Vagina (tissue), 2 donors: ENCODE measurements around the gene STYXL1. TPM values are rescaled to one million over a fixed set of nuclear protein-coding genes. Genes with fewer than 3 reads are reported as not detected.
"Not testable (repeated sequence)": the region's sequence is repeated elsewhere in the genome, so short reads cannot be mapped to it uniquely, and the experiment has no call there.

ENCODE experiments used
- DNase-seq, 2 donors: peaks; one replicate each; pipeline ENCODE4 v3.0.0-alpha.2; 2017; ENCODE audit errors: extremely low spot score in 2 of 2
- H3K27ac ChIP-seq: fragments of 200-600 bp; sonication (generic); one replicate; pipeline ENCODE4 v1.5.1; 2019
- H3K27me3 ChIP-seq: fragments of 200-600 bp; sonication (generic); one replicate; pipeline ENCODE4 v1.5.1; 2019
- H3K36me3 ChIP-seq, 2 donors: fragments of 200-600 bp; sonication (generic); one replicate each; pipeline ENCODE4 v1.5.1; 2017 to 2019
- H3K4me1 ChIP-seq: fragments of 200-600 bp; sonication (generic); one replicate; pipeline ENCODE4 v1.5.1; 2019
- H3K4me3 ChIP-seq, 2 donors: fragments of 200-600 bp; sonication (generic); 1 replicate in 1 of 2; 2 replicates in 1 of 2; pipeline ENCODE4 v1.5.1; 2016 to 2019
- H3K9me3 ChIP-seq: fragments of 200-600 bp; sonication (generic); one replicate; pipeline ENCODE4 v1.5.1; 2019
- CTCF ChIP-seq, 3 experiments: fragments of 450-650 bp in 2 of 3; fragments of 200-600 bp in 1 of 3; sonication (generic) in 1 of 3; IDR thresholded peaks; one replicate each; pipeline ENCODE4 v1.5.1; 2017 to 2019; ENCODE audit warnings: antibody characterized with exemption in 3 of 3, mild to moderate bottlenecking in 2 of 3, moderate library complexity in 2 of 3
- POLR2A ChIP-seq, 2 donors: fragments of 450-650 bp; IDR thresholded peaks; one replicate each; pipeline ENCODE4 v1.6.1; 2017; ENCODE audit warnings: antibody characterized with exemption in 2 of 2, mild to moderate bottlenecking in 2 of 2, moderate library complexity in 2 of 2
- POLR2AphosphoS5 ChIP-seq, 2 donors: sonication (generic); formaldehyde crosslinking; IDR thresholded peaks; one replicate each; pipeline ENCODE4 v1.9.0; 2017; ENCODE audit warnings: antibody characterized with exemption in 2 of 2, mild to moderate bottlenecking in 2 of 2, low read depth in 1 of 2; ENCODE audit not compliant: insufficient read depth in 1 of 2
- intact Hi-C: fragments of 100-400 bp; cut with DNase I; formaldehyde crosslinking; loops from one replicate; pipeline ENCODE4 v1.15.1; 2023
- total RNA-seq: library from RNA; depleted of rRNA; stranded (reverse); fragments of >200 nt; gene quantifications from one replicate; pipeline ENCODE4 v1.2.3, GENCODE V29; 2016

The STYXL1 gene
- total RNA-seq, 1 donor from 2014 or later = 27.3 TPM

GRCh38 chr7:76064208-76064970 is 16.6 kb upstream of the STYXL1 start:
- H3K9me3 ChIP-seq = no peaks in the 10 kb centered on the region
- no peak overlapping the region for H3K4me3 ChIP-seq
- no peak for TF ChIP-seq POLR2A (IDR thresholded peaks at IDR 0.05)
- no peak for TF ChIP-seq CTCF (IDR thresholded peaks at IDR 0.05)
- TF ChIP-seq POLR2AphosphoS5 (IDR thresholded peaks at IDR 0.05; ENCODE audit: insufficient read depth in 1 of 2, low read depth in 1 of 2) = no peak
- H3K4me1 ChIP-seq = peaks cover 6% of the 10 kb centered on the region
- peaks cover 0 to 74% of the 10 kb centered on the region in 2 donors for H3K36me3 ChIP-seq
- H3K27ac ChIP-seq = no peak overlapping the region
- intact Hi-C loops = no loop called here
- DNase-seq = no peak
- no peaks in the 10 kb centered on the region for H3K27me3 ChIP-seq

- TF ChIP-seq POLR2AphosphoS5 (IDR thresholded peaks at IDR 0.05; ENCODE audit: insufficient read depth in 1 of 2, low read depth in 1 of 2) = no peak
- TF ChIP-seq POLR2A (IDR thresholded peaks at IDR 0.05) = no peak
- no peak for TF ChIP-seq CTCF (IDR thresholded peaks at IDR 0.05)
- H3K27me3 ChIP-seq = no peaks in the 10 kb centered on the region
- H3K36me3 ChIP-seq = peaks cover 0 to 83% of the 10 kb centered on the region in 2 donors
- H3K4me1 ChIP-seq = no peaks in the 10 kb centered on the region
- H3K4me3 ChIP-seq = no peak overlapping the region
- no peak overlapping the region for H3K27ac ChIP-seq
- DNase-seq = no peak
- intact Hi-C loops = no loop called here
- H3K9me3 ChIP-seq = no peaks in the 10 kb centered on the region
Measured at GRCh38 chr7:76063525-76063924, 15.7 kb upstream of the STYXL1 start.

- Histone ChIP-seq H3K9me3 (no peaks in the 10 kb centered on the region), H3K4me3 (no peak overlapping the region), H3K4me1 (no peaks in the 10 kb centered on the region), H3K27me3 (no peaks in the 10 kb centered on the region), H3K36me3 (peaks cover 0 to 87% of the 10 kb centered on the region in 2 donors), H3K27ac (no peak overlapping the region)
- DNase-seq = no peak
- no peak for TF ChIP-seq POLR2AphosphoS5 (IDR thresholded peaks at IDR 0.05; ENCODE audit: insufficient read depth in 1 of 2, low read depth in 1 of 2)
- no peak for TF ChIP-seq CTCF (IDR thresholded peaks at IDR 0.05)
- TF ChIP-seq POLR2A (IDR thresholded peaks at IDR 0.05) = no peak
- intact Hi-C loops = no loop called here
Measured at GRCh38 chr7:76063114-76063513, 15.3 kb upstream of the STYXL1 start.

GRCh38 chr7:76062254-76062653 is 14.5 kb upstream of the STYXL1 start:
- no peak overlapping the region for H3K27ac ChIP-seq
- TF ChIP-seq POLR2A (IDR thresholded peaks at IDR 0.05) = no peak
- TF ChIP-seq CTCF (IDR thresholded peaks at IDR 0.05) = no peak
- no peak for TF ChIP-seq POLR2AphosphoS5 (IDR thresholded peaks at IDR 0.05; ENCODE audit: insufficient read depth in 1 of 2, low read depth in 1 of 2)
- intact Hi-C loops = no loop called here
- no peaks in the 10 kb centered on the region for H3K4me1 ChIP-seq
- no peaks in the 10 kb centered on the region for H3K9me3 ChIP-seq
- DNase-seq = no peak
- H3K36me3 ChIP-seq = peaks cover 0 to 95% of the 10 kb centered on the region in 2 donors
- no peak overlapping the region for H3K4me3 ChIP-seq
- H3K27me3 ChIP-seq = no peaks in the 10 kb centered on the region

DNA sequence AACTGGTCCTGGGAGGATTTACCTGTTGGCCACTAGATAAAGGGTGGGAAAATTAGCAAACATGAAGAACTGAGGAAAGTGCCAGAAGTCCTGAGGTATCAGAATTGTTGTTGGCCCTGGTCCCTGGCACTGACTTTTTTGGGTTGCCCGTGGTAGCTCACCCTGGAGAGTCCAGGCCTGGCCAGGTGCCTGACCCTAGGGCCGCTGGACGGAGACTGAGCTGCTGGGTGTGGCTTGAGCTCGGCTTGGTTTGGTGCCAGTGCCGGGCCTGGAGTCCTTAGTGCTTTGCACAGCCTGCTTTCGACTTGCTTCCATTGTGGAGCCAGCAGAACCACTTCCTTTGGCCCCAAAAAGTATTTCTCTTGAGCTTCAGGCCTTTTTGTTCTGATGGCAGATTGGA is 13.0 kb upstream of the STYXL1 start:
- TF ChIP-seq CTCF (IDR thresholded peaks at IDR 0.05) (no peak), POLR2A (IDR thresholded peaks at IDR 0.05) (no peak), POLR2AphosphoS5 (IDR thresholded peaks at IDR 0.05; ENCODE audit: insufficient read depth in 1 of 2, low read depth in 1 of 2) (no peak)
- intact Hi-C loops = no loop called here
- no peak for DNase-seq
- Histone ChIP-seq H3K36me3 (peaks cover 0 to 90% of the 10 kb centered on the region in 2 donors), H3K27ac (no peak overlapping the region), H3K27me3 (no peaks in the 10 kb centered on the region), H3K9me3 (no peaks in the 10 kb centered on the region), H3K4me1 (no peaks in the 10 kb centered on the region), H3K4me3 (no peak overlapping the region)

GRCh38 chr7:76058745-76059144 is 10.9 kb upstream of the STYXL1 start:
- H3K27me3 ChIP-seq, DNase-seq, intact Hi-C loops, H3K27ac ChIP-seq, H3K4me3 ChIP-seq, H3K9me3 ChIP-seq: not testable (repeated sequence)
- H3K36me3 ChIP-seq = peaks cover 0 to 70% of the 10 kb centered on the region in 2 donors
- peaks cover 11% of the 10 kb centered on the region for H3K4me1 ChIP-seq
